ENCODE results near the gene IBSP. TPM values are rescaled to one million over a fixed set of nuclear protein-coding genes. Genes with fewer than 3 reads are reported as not detected.

Gene IBSP
- total RNA-seq, 2 experiments from 2014 or later, result 0.09 TPM; not detected in 1

GRCh38 chr4:87762311-87762710 is 37.0 kb upstream of the IBSP start:
- POLR2A ChIA-PET, result no interaction called here
- no peak overlapping the region for H3K4me3 ChIP-seq (ENCODE audit: low read depth, low read length, poor library complexity, severe bottlenecking)
- no peaks in the 10 kb centered on the region for H3K79me2 ChIP-seq (ENCODE audit: insufficient read depth, low read depth, low read length)
- TF ChIP-seq CTCF (conservative IDR thresholded peaks at IDR 0.05; ENCODE audit: low read length) (no peak), EZH2phosphoT487 (IDR thresholded peaks at IDR 0.05; ENCODE audit: borderline replicate concordance, low read depth, low read length) (no peak)
- no peaks in the 10 kb centered on the region for H3K36me3 ChIP-seq (ENCODE audit: insufficient read depth, low read length)
- H3K27ac ChIP-seq (ENCODE audit: low read depth, low read length, poor library complexity, severe bottlenecking), result no peak overlapping the region
- no TSS peak for BruUV-seq (replicated peaks)
- DNase-seq (ENCODE audit: low spot score), result no peak
- no peak overlapping the region for H2AFZ ChIP-seq (ENCODE audit: low read length)
- no peak overlapping the region for H3K4me2 ChIP-seq (ENCODE audit: low read length)
- intact Hi-C loops (cut with micrococcal nuclease; ENCODE audit: unreplicated experiment), result no loop called here
- no peaks in the 10 kb centered on the region for H3K4me1 ChIP-seq (ENCODE audit: insufficient read depth, low read length, poor library complexity, severe bottlenecking)
- CTCF ChIA-PET (ENCODE audit: unreplicated experiment), result no interaction called here
- no peaks in the 10 kb centered on the region for H4K20me1 ChIP-seq (ENCODE audit: insufficient read depth, low read length)
- H3K9me3 ChIP-seq (ENCODE audit: low read length), result no peaks in the 10 kb centered on the region
- H3K9me2 ChIP-seq (ENCODE audit: insufficient read depth, low read length), result no peaks in the 10 kb centered on the region

- no TSS peak for BruUV-seq (replicated peaks)
- H3K79me2 ChIP-seq (ENCODE audit: insufficient read depth, low read depth, low read length), result no peaks in the 10 kb centered on the region
- intact Hi-C loops (cut with micrococcal nuclease; ENCODE audit: unreplicated experiment), result no loop called here
Measured at GRCh38 chr4:87781569-87781968, 17.8 kb upstream of the IBSP start.

GRCh38 chr4:87783781-87784180 is 15.6 kb upstream of the IBSP start:
- no peak for DNase-seq (ENCODE audit: low spot score)
- intact Hi-C loops (cut with micrococcal nuclease; ENCODE audit: unreplicated experiment), result no loop called here
- ChIA-PET CTCF (ENCODE audit: unreplicated experiment) (no interaction called here), POLR2A (no interaction called here)
- Histone ChIP-seq H4K20me1 (ENCODE audit: insufficient read depth, low read length) (no peaks in the 10 kb centered on the region), H3K4me2 (ENCODE audit: low read length) (no peak overlapping the region), H3K27ac (ENCODE audit: low read depth, low read length, poor library complexity, severe bottlenecking) (no peak overlapping the region), H3K36me3 (ENCODE audit: insufficient read depth, low read length) (no peaks in the 10 kb centered on the region), H3K4me1 (ENCODE audit: insufficient read depth, low read length, poor library complexity, severe bottlenecking) (no peaks in the 10 kb centered on the region), H3K4me3 (ENCODE audit: low read depth, low read length, poor library complexity, severe bottlenecking) (no peak overlapping the region), H3K9me2 (ENCODE audit: insufficient read depth, low read length) (no peaks in the 10 kb centered on the region), H2AFZ (ENCODE audit: low read length) (no peak overlapping the region), H3K79me2 (ENCODE audit: insufficient read depth, low read depth, low read length) (no peaks in the 10 kb centered on the region), H3K9me3 (ENCODE audit: low read length) (no peaks in the 10 kb centered on the region)
- BruUV-seq (replicated peaks), result no TSS peak
- no peak for TF ChIP-seq CTCF (conservative IDR thresholded peaks at IDR 0.05; ENCODE audit: low read length)
- TF ChIP-seq EZH2phosphoT487 (IDR thresholded peaks at IDR 0.05; ENCODE audit: borderline replicate concordance, low read depth, low read length), result no peak

More at GRCh38 chr4:87781569-87781968, 17.8 kb upstream of the IBSP start:
- Histone ChIP-seq H3K4me3 (ENCODE audit: low read depth, low read length, poor library complexity, severe bottlenecking) (no peak overlapping the region), H2AFZ (ENCODE audit: low read length) (no peak overlapping the region), H4K20me1 (ENCODE audit: insufficient read depth, low read length) (no peaks in the 10 kb centered on the region), H3K4me1 (ENCODE audit: insufficient read depth, low read length, poor library complexity, severe bottlenecking) (no peaks in the 10 kb centered on the region), H3K36me3 (ENCODE audit: insufficient read depth, low read length) (no peaks in the 10 kb centered on the region), H3K4me2 (ENCODE audit: low read length) (no peak overlapping the region), H3K9me3 (ENCODE audit: low read length) (no peaks in the 10 kb centered on the region), H3K9me2 (ENCODE audit: insufficient read depth, low read length) (no peaks in the 10 kb centered on the region), H3K27ac (ENCODE audit: low read depth, low read length, poor library complexity, severe bottlenecking) (no peak overlapping the region)
- ChIA-PET POLR2A (interaction anchor here (0.6 kb wide), 1 partner anchor 422 kb away, joined by 3 read pairs; no protein-coding TSS in a partner anchor), CTCF (ENCODE audit: unreplicated experiment) (no interaction called here)
- DNase-seq (ENCODE audit: low spot score), result no peak
- TF ChIP-seq EZH2phosphoT487 (IDR thresholded peaks at IDR 0.05; ENCODE audit: borderline replicate concordance, low read depth, low read length), result no peak
- TF ChIP-seq CTCF (conservative IDR thresholded peaks at IDR 0.05; ENCODE audit: low read length), result no peak
